Measurements from ENCODE around the gene USP49. TPM values are rescaled to one million over a fixed set of nuclear protein-coding genes. Genes with fewer than 3 reads are reported as not detected.

The USP49 gene
- total RNA-seq, 1 donor from 2014 or later = 2.4 TPM

- peaks cover 2% of the 10 kb centered on the region for H3K36me3 ChIP-seq (ENCODE audit: control insufficient read depth, insufficient read depth, low read length)
- peak overlapping the region; percentile 87 for H3K4me3 ChIP-seq (ENCODE audit: low read depth, low read length)
- TF ChIP-seq, protein P1, sequence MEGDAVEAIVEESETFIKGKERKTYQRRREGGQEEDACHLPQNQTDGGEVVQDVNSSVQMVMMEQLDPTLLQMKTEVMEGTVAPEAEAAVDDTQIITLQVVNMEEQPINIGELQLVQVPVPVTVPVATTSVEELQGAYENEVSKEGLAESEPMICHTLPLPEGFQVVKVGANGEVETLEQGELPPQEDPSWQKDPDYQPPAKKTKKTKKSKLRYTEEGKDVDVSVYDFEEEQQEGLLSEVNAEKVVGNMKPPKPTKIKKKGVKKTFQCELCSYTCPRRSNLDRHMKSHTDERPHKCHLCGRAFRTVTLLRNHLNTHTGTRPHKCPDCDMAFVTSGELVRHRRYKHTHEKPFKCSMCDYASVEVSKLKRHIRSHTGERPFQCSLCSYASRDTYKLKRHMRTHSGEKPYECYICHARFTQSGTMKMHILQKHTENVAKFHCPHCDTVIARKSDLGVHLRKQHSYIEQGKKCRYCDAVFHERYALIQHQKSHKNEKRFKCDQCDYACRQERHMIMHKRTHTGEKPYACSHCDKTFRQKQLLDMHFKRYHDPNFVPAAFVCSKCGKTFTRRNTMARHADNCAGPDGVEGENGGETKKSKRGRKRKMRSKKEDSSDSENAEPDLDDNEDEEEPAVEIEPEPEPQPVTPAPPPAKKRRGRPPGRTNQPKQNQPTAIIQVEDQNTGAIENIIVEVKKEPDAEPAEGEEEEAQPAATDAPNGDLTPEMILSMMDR (IDR thresholded peaks at IDR 0.05; ENCODE audit: insufficient read depth, low read length, poor library complexity, severe bottlenecking) = peak; percentile 14
- no peak for DNase-seq (ENCODE audit: low read depth)
- H3K27me3 ChIP-seq (ENCODE audit: control insufficient read depth, insufficient read depth, low read length) = no peaks in the 10 kb centered on the region
Measured at GRCh38 chr6:41940759-41941279, 45.6 kb upstream of the USP49 start.

- TF ChIP-seq, protein P1 (IDR thresholded peaks at IDR 0.05; ENCODE audit: insufficient read depth, low read length, poor library complexity, severe bottlenecking) = no peak
- H3K36me3 ChIP-seq (ENCODE audit: control insufficient read depth, insufficient read depth, low read length) = peaks cover 2% of the 10 kb centered on the region
- DNase-seq (ENCODE audit: low read depth) = no peak
- H3K27me3 ChIP-seq (ENCODE audit: control insufficient read depth, insufficient read depth, low read length) = no peaks in the 10 kb centered on the region
- peak overlapping the region; percentile 87 for H3K4me3 ChIP-seq (ENCODE audit: low read depth, low read length)
Measured at GRCh38 chr6:41939848-41940758, 44.9 kb upstream of the USP49 start.

GRCh38 chr6:41939176-41939847 is 44.1 kb upstream of the USP49 start:
- no peak overlapping the region for H3K4me3 ChIP-seq (ENCODE audit: low read depth, low read length)
- no peak for DNase-seq (ENCODE audit: low read depth)
- H3K36me3 ChIP-seq (ENCODE audit: control insufficient read depth, insufficient read depth, low read length) = peaks cover 2% of the 10 kb centered on the region
- no peaks in the 10 kb centered on the region for H3K27me3 ChIP-seq (ENCODE audit: control insufficient read depth, insufficient read depth, low read length)
- TF ChIP-seq, protein P1 (IDR thresholded peaks at IDR 0.05; ENCODE audit: insufficient read depth, low read length, poor library complexity, severe bottlenecking) = no peak

- H3K27me3 ChIP-seq (ENCODE audit: control insufficient read depth, insufficient read depth, low read length) = no peaks in the 10 kb centered on the region
- no peak for DNase-seq (ENCODE audit: low read depth)
- H3K36me3 ChIP-seq (ENCODE audit: control insufficient read depth, insufficient read depth, low read length) = peaks cover 2% of the 10 kb centered on the region
- H3K4me3 ChIP-seq (ENCODE audit: low read depth, low read length) = no peak overlapping the region
- TF ChIP-seq, protein P1 (IDR thresholded peaks at IDR 0.05; ENCODE audit: insufficient read depth, low read length, poor library complexity, severe bottlenecking) = no peak
Measured at GRCh38 chr6:41938590-41939175, 43.5 kb upstream of the USP49 start.

- no peak overlapping the region for H3K4me3 ChIP-seq (ENCODE audit: low read depth, low read length)
- DNase-seq (ENCODE audit: low read depth) = no peak
- H3K27me3 ChIP-seq (ENCODE audit: control insufficient read depth, insufficient read depth, low read length) = no peaks in the 10 kb centered on the region
- TF ChIP-seq, protein P1 (IDR thresholded peaks at IDR 0.05; ENCODE audit: insufficient read depth, low read length, poor library complexity, severe bottlenecking) = no peak
- H3K36me3 ChIP-seq (ENCODE audit: control insufficient read depth, insufficient read depth, low read length) = peaks cover 2% of the 10 kb centered on the region
Measured at GRCh38 chr6:41937861-41938574, 42.8 kb upstream of the USP49 start.

All from kidney epithelial cell (primary cell).